ENCODE data around the gene SLC22A9. TPM values are rescaled to one million over a fixed set of nuclear protein-coding genes. Genes with fewer than 3 reads are reported as not detected.

Gene SLC22A9
- total RNA-seq, 2 experiments from 2014 or later = not detected

DNA sequence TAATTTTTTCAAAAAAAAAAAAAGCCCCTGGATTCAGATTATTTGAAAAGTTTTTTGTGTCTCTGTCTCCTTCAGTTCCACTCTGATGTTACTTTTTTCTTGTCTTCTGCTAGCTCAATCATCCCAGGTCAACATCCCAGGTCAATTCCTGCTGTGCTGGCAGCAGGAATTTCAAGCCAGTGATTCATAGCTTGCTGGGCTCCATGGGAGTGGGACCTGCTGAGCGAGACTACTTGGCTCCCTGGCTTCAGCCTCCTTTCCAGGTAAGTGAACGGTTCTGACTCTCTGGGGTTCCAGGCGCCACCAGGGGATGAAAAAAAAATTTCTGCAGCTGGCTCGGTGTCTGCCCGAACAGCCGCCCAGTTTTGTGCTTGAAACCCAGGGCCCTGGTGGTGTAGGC lies 90.0 kb downstream of the SLC22A9 start:
- CTCF ChIA-PET = no interaction called here
- no peak for DNase-seq
- Mint-ChIP-seq H3K4me1 (ENCODE audit: low read depth) (no peaks in the 10 kb centered on the region), H3K36me3 (ENCODE audit: low read depth) (no peaks in the 10 kb centered on the region), H3K9me3 (no peaks in the 10 kb centered on the region), H3K4me3 (no peak overlapping the region), H3K27me3 (ENCODE audit: low read depth) (peaks cover 2% of the 10 kb centered on the region), H3K27ac (no peak overlapping the region)
- intact Hi-C loops (cut with micrococcal nuclease) = no loop called here

Other genes with a start within 250 kb of the SLC22A9 start
- not detected for gene SLC22A24, start 225.6 kb upstream of the SLC22A9 start, total RNA-seq
- gene SLC22A25, start 126.2 kb upstream of the SLC22A9 start, total RNA-seq = not detected
- not detected for gene PLAAT5, start 121.4 kb downstream of the SLC22A9 start, total RNA-seq
- gene LGALS12, start 136.3 kb downstream of the SLC22A9 start, total RNA-seq = not detected
- gene PLAAT4, start 167.0 kb downstream of the SLC22A9 start, total RNA-seq = 10 to 100 TPM; 16.1 to 16.6 TPM
- not detected for gene PLAAT2, start 193.6 kb downstream of the SLC22A9 start, total RNA-seq
- 1 to 10 TPM; 3.5 to 3.7 TPM for gene PLAAT3, start 244.6 kb downstream of the SLC22A9 start, total RNA-seq

Data from activated naive CD4-positive, alpha-beta T cell treated with anti-CD3 and anti-CD28 coated beads for 36 hours (primary cell).